Mesenchymal stem cell (in vitro differentiated cells and primary cell): ENCODE data around the gene MYO10.

ENCODE experiments used
- DNase-seq: peaks from one replicate; pipeline ENCODE4 v3.0.0-alpha.2; 2013
- H2AFZ ChIP-seq: one replicate; pipeline ENCODE4 v1.6.1; 2013; ENCODE audit warnings: low read depth, mild to moderate bottlenecking, control low read depth, inconsistent platforms, low read length, moderate library complexity
- H2AK5ac ChIP-seq: 2 replicates; pipeline ENCODE4 v1.6.1; 2013; ENCODE audit warnings: low read length, moderate library complexity, mild to moderate bottlenecking, inconsistent platforms; ENCODE audit not compliant: severe bottlenecking
- H2BK120ac ChIP-seq: one replicate; pipeline ENCODE4 v1.6.1; 2013; ENCODE audit warnings: low read depth, mild to moderate bottlenecking, inconsistent platforms, low read length, moderate library complexity
- H2BK12ac ChIP-seq, 2 experiments: one replicate each; pipeline ENCODE4 v1.6.1; 2013; ENCODE audit warnings: inconsistent platforms in 2 of 2, low read length in 2 of 2, mild to moderate bottlenecking in 2 of 2, moderate library complexity in 2 of 2, control low read depth in 1 of 2
- H2BK15ac ChIP-seq: one replicate; pipeline ENCODE4 v1.6.1; 2013; ENCODE audit warnings: mild to moderate bottlenecking, low read depth, inconsistent platforms; ENCODE audit not compliant: poor library complexity, severe bottlenecking
- H2BK5ac ChIP-seq: 2 replicates; pipeline ENCODE4 v1.6.1; 2013; ENCODE audit warnings: low read depth, mild to moderate bottlenecking, low read length, control low read depth, inconsistent platforms; ENCODE audit not compliant: poor library complexity, severe bottlenecking
- H3K14ac ChIP-seq, 2 experiments: one replicate each; pipeline ENCODE4 v1.6.1; 2013; ENCODE audit warnings: inconsistent platforms in 2 of 2, low read length in 2 of 2, control low read depth in 1 of 2, mild to moderate bottlenecking in 1 of 2, moderate library complexity in 1 of 2
- H3K18ac ChIP-seq, 2 experiments: one replicate each; pipeline ENCODE4 v1.6.1; 2013; ENCODE audit warnings: inconsistent platforms in 2 of 2, low read length in 2 of 2, control low read depth in 1 of 2, low read depth in 1 of 2, mild to moderate bottlenecking in 1 of 2
- H3K23ac ChIP-seq, 2 experiments: one replicate each; pipeline ENCODE4 v1.6.1; 2013; ENCODE audit warnings: inconsistent platforms in 2 of 2, low read length in 2 of 2, mild to moderate bottlenecking in 2 of 2, moderate library complexity in 2 of 2, control low read depth in 1 of 2
- H3K27ac ChIP-seq: 2 replicates; pipeline ENCODE4 v1.5.1; 2013; ENCODE audit warnings: mild to moderate bottlenecking, moderate library complexity, low read length, control low read depth, inconsistent platforms; ENCODE audit not compliant: poor library complexity, severe bottlenecking
- H3K27me3 ChIP-seq, 2 experiments: 2 replicates each; pipeline versions ENCODE4 v1.6.1 to v1.7.0; 2013; ENCODE audit warnings: low read length in 2 of 2, mild to moderate bottlenecking in 2 of 2, moderate library complexity in 2 of 2, control low read depth in 1 of 2, inconsistent platforms in 1 of 2; ENCODE audit not compliant: control insufficient read depth in 1 of 2, insufficient read depth in 1 of 2
- H3K36me3 ChIP-seq, 2 experiments: 2 replicates each; pipeline versions ENCODE4 v1.6.1 to v1.7.0; 2013; ENCODE audit warnings: low read length in 2 of 2, control low read depth in 1 of 2, inconsistent platforms in 1 of 2, low read depth in 1 of 2, mild to moderate bottlenecking in 1 of 2; ENCODE audit not compliant: insufficient read depth in 2 of 2, control insufficient read depth in 1 of 2
- H3K4ac ChIP-seq, 2 experiments: one replicate each; pipeline ENCODE4 v1.6.1; 2013; ENCODE audit warnings: inconsistent platforms in 2 of 2, low read length in 2 of 2, mild to moderate bottlenecking in 2 of 2, moderate library complexity in 2 of 2, control low read depth in 1 of 2, low read depth in 1 of 2
- H3K4me1 ChIP-seq: 2 replicates; pipeline ENCODE4 v1.6.1; 2013; ENCODE audit warnings: low read depth, low read length, control low read depth; ENCODE audit not compliant: control insufficient read depth, insufficient read depth
- H3K4me2 ChIP-seq: 2 replicates; pipeline ENCODE4 v1.6.1; 2013; ENCODE audit warnings: low read length, mild to moderate bottlenecking, inconsistent platforms; ENCODE audit not compliant: poor library complexity, severe bottlenecking
- H3K4me3 ChIP-seq, 2 experiments: 2 replicates each; pipeline versions ENCODE4 v1.5.1 to v1.7.0; 2013; ENCODE audit warnings: low read length in 2 of 2, mild to moderate bottlenecking in 2 of 2, control low read depth in 1 of 2, low read depth in 1 of 2; ENCODE audit not compliant: insufficient read depth in 1 of 2
- H3K79me1 ChIP-seq: replicated peaks from 2 replicates; pipeline ENCODE4 v1.6.1; 2013; ENCODE audit warnings: mild to moderate bottlenecking, control low read depth, low read length, inconsistent platforms; ENCODE audit not compliant: poor library complexity, severe bottlenecking
- H3K9ac ChIP-seq: 2 replicates; pipeline ENCODE4 v1.7.0; 2013; ENCODE audit warnings: mild to moderate bottlenecking, low read length, moderate library complexity
- H3K9me3 ChIP-seq: 2 replicates; pipeline ENCODE4 v1.7.0; 2013; ENCODE audit warnings: mild to moderate bottlenecking, low read length; ENCODE audit not compliant: control insufficient read depth
- H4K8ac ChIP-seq: one replicate; pipeline ENCODE4 v1.6.1; 2013; ENCODE audit warnings: inconsistent platforms, mild to moderate bottlenecking, low read length, moderate library complexity
- H4K91ac ChIP-seq: one replicate; pipeline ENCODE4 v1.6.1; 2013; ENCODE audit warnings: mild to moderate bottlenecking, low read length, inconsistent platforms
- WGBS: methylation state at CpG from one replicate; pipeline ENCODE4 v1.1.7; 2013; ENCODE audit warnings: mixed read lengths; 5-methylcytosine and 5-hydroxymethylcytosine counted together

MYO10 gene

GRCh38 chr5:16809010-16809394 lies 127.1 kb downstream of the MYO10 start:
- no peaks in the 10 kb centered on the region for H3K9me3 ChIP-seq
- H2BK15ac ChIP-seq, result no peak overlapping the region
- H3K4me2 ChIP-seq, result no peak overlapping the region
- H3K36me3 ChIP-seq, result no peaks in the 10 kb centered on the region
- 98% methylated on average over 11 of the region's 11 CpGs for WGBS
- peak overlapping the region; percentile 39 for H3K27ac ChIP-seq
- H3K4me3 ChIP-seq, result peak overlapping the region; percentile 22 to 58
- H3K23ac ChIP-seq, result no peak overlapping the region
- no peak overlapping the region for H3K4ac ChIP-seq
- H3K4me1 ChIP-seq, result peaks cover 8% of the 10 kb centered on the region
- peak overlapping the region; percentile 71 for H4K91ac ChIP-seq
- H3K18ac ChIP-seq, result peak overlapping the region; percentile 57 to 89
- no peaks in the 10 kb centered on the region for H3K27me3 ChIP-seq
- peak overlapping the region; percentile 49 for H3K9ac ChIP-seq
- peak overlapping the region; percentile 98 for H2AK5ac ChIP-seq
- H2BK120ac ChIP-seq, result no peak overlapping the region
- no peak for DNase-seq
- peak overlapping the region; percentile 67 to 83 for H2BK12ac ChIP-seq
- H2BK5ac ChIP-seq, result no peak overlapping the region
- H2AFZ ChIP-seq, result no peak overlapping the region
- H3K14ac ChIP-seq, result peak overlapping the region in 1 of 2 experiments; percentile 96
- peak overlapping the region; percentile 12 for H4K8ac ChIP-seq
- H3K79me1 ChIP-seq, result peaks cover 39% of the 10 kb centered on the region

DNA sequence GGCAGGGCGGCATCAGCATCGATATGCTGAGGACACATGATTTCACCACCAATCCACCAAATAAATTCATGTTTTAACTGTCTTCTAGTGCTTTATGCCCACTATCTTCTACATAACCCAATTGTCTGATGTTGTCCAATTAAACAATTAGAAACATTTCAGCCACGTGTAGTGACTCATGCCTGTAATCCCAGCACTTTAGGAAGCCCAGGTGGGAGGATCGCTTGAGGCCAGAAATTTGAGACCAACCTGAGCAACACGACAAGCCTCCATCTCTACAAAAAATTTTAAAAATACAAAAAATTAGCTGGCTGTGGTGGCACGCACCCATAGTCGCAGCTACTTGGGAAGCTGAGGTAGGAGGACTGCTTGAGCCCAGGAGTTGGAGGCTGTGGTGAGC lies 128.1 kb downstream of the MYO10 start:
- Histone ChIP-seq H2BK15ac (no peak overlapping the region), H2BK12ac (no peak overlapping the region), H4K91ac (no peak overlapping the region), H3K4me2 (no peak overlapping the region), H3K27ac (no peak overlapping the region), H3K4ac (no peak overlapping the region), H3K14ac (no peak overlapping the region), H3K9ac (no peak overlapping the region), H3K9me3 (no peaks in the 10 kb centered on the region), H3K4me3 (no peak overlapping the region), H3K23ac (no peak overlapping the region), H3K79me1 (peaks cover 39% of the 10 kb centered on the region), H2AK5ac (no peak overlapping the region), H2AFZ (no peak overlapping the region), H4K8ac (no peak overlapping the region), H3K4me1 (peaks cover 8% of the 10 kb centered on the region), H2BK5ac (no peak overlapping the region), H3K18ac (no peak overlapping the region), H3K36me3 (no peaks in the 10 kb centered on the region), H2BK120ac (no peak overlapping the region), H3K27me3 (no peaks in the 10 kb centered on the region)
- no peak for DNase-seq
- 97% methylated on average over 6 of the region's 7 CpGs for WGBS

GRCh38 chr5:16807547-16807864 lies 128.6 kb downstream of the MYO10 start:
- WGBS, result 99% methylated on average over 5 of the region's 5 CpGs
- no peak for DNase-seq
- no peak overlapping the region for H2BK15ac ChIP-seq

GRCh38 chr5:16806711-16807546 lies 129.2 kb downstream of the MYO10 start:
- no peak overlapping the region for H3K9ac ChIP-seq
- 92% methylated on average over 12 of the region's 12 CpGs for WGBS

More at GRCh38 chr5:16807547-16807864, 128.6 kb downstream of the MYO10 start:
- no peak overlapping the region for H3K27ac ChIP-seq
- no peak overlapping the region for H4K91ac ChIP-seq
- H2AFZ ChIP-seq, result no peak overlapping the region
- H3K9me3 ChIP-seq, result no peaks in the 10 kb centered on the region
- H3K14ac ChIP-seq, result no peak overlapping the region
- H3K4me3 ChIP-seq, result no peak overlapping the region
- no peak overlapping the region for H3K9ac ChIP-seq
- no peak overlapping the region for H2BK12ac ChIP-seq
- no peaks in the 10 kb centered on the region for H3K36me3 ChIP-seq
- no peak overlapping the region for H2AK5ac ChIP-seq
- H3K4me2 ChIP-seq, result no peak overlapping the region
- H3K27me3 ChIP-seq, result no peaks in the 10 kb centered on the region
- no peak overlapping the region for H4K8ac ChIP-seq
- H2BK5ac ChIP-seq, result no peak overlapping the region
- no peak overlapping the region for H3K4ac ChIP-seq
- H3K18ac ChIP-seq, result no peak overlapping the region
- peaks cover 39% of the 10 kb centered on the region for H3K79me1 ChIP-seq
- no peak overlapping the region for H2BK120ac ChIP-seq
- no peak overlapping the region for H3K23ac ChIP-seq
- H3K4me1 ChIP-seq, result peaks cover 8% of the 10 kb centered on the region

More at GRCh38 chr5:16806711-16807546, 129.2 kb downstream of the MYO10 start:
- Histone ChIP-seq H2AFZ (no peak overlapping the region), H2AK5ac (no peak overlapping the region), H4K91ac (no peak overlapping the region), H2BK12ac (no peak overlapping the region), H3K9me3 (no peaks in the 10 kb centered on the region), H4K8ac (no peak overlapping the region), H3K36me3 (no peaks in the 10 kb centered on the region), H3K4me2 (no peak overlapping the region), H2BK15ac (no peak overlapping the region), H3K18ac (no peak overlapping the region), H3K4me1 (peaks cover 8% of the 10 kb centered on the region), H3K4me3 (no peak overlapping the region), H2BK5ac (no peak overlapping the region), H2BK120ac (no peak overlapping the region), H3K79me1 (peaks cover 35% of the 10 kb centered on the region), H3K23ac (no peak overlapping the region), H3K27ac (no peak overlapping the region), H3K14ac (no peak overlapping the region), H3K4ac (no peak overlapping the region), H3K27me3 (no peaks in the 10 kb centered on the region)
- DNase-seq, result no peak
